Activated naive CD8-positive, alpha-beta T cell treated with anti-CD3 and anti-CD28 coated beads for 36 hours (primary cell): Measurements from ENCODE around the gene IL2RA. TPM values are rescaled to one million over a fixed set of nuclear protein-coding genes. Genes with fewer than 3 reads are reported as not detected.

Experiments used
- DNase-seq: peaks from one replicate; pipeline ENCODE4 v3.0.0; 2021
- H3K27ac Mint-ChIP-seq: one replicate; pipeline ENCODE4 v1.8.0; 2022; ENCODE audit warnings: mild to moderate bottlenecking, moderate library complexity, mixed read lengths
- H3K27me3 Mint-ChIP-seq: one replicate; pipeline ENCODE4 v1.8.0; 2022; ENCODE audit warnings: mild to moderate bottlenecking, mixed read lengths
- H3K36me3 Mint-ChIP-seq: one replicate; pipeline ENCODE4 v1.8.0; 2021; ENCODE audit warnings: mild to moderate bottlenecking, mixed read lengths
- H3K4me1 Mint-ChIP-seq: one replicate; pipeline ENCODE4 v1.8.0; 2021; ENCODE audit warnings: mixed read lengths
- H3K4me3 Mint-ChIP-seq: one replicate; pipeline ENCODE4 v1.8.0; 2022; ENCODE audit warnings: mild to moderate bottlenecking, moderate library complexity, mixed read lengths
- H3K9me3 Mint-ChIP-seq: one replicate; pipeline ENCODE4 v1.8.0; 2022; ENCODE audit warnings: mixed read lengths
- total RNA-seq, 2 experiments: library from RNA; stranded (reverse); gene quantifications; one replicate each; pipeline ENCODE4 v1.2.3, GENCODE V29; 2021

Gene IL2RA
- total RNA-seq, 2 experiments from 2014 or later = 680 to 698 TPM

DNA sequence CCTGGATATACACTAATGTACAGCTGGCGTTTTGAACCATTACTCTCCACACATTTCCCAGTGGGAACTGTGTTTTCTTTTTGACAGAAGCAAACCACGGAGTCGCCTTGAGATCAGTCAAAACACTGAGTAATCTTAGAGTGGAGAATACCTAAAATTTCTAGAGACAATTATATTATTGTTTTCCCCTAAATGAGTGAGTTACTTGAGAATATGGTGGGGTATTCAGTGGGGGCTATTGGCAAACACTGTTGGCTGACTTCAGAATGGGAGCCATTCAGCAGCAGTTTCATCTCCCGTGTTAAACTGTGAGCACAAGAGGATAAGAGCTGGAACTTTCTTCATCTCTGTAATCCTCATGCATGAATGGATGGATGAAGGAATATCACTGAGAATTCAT, 6.2 kb downstream of the IL2RA start:
- Mint-ChIP-seq H3K4me3 (peak overlapping the region; percentile 91), H3K4me1 (peaks cover 73% of the 10 kb centered on the region), H3K9me3 (no peaks in the 10 kb centered on the region), H3K36me3 (peaks cover 87% of the 10 kb centered on the region), H3K27ac (peak overlapping the region; percentile 95), H3K27me3 (peaks cover 6% of the 10 kb centered on the region)
- DNase-seq = no peak

- Mint-ChIP-seq H3K36me3 (peaks cover 87% of the 10 kb centered on the region), H3K27me3 (peaks cover 7% of the 10 kb centered on the region), H3K4me1 (peaks cover 81% of the 10 kb centered on the region), H3K4me3 (peak overlapping the region; percentile 85), H3K9me3 (no peaks in the 10 kb centered on the region), H3K27ac (peak overlapping the region; percentile 99)
- no peak for DNase-seq
These were observed 7.3 kb downstream of the IL2RA start for GRCh38 chr10:6054884-6055283.

GRCh38 chr10:6053816-6054631, 8.1 kb downstream of the IL2RA start:
- Mint-ChIP-seq H3K4me1 (peaks cover 85% of the 10 kb centered on the region), H3K4me3 (peak overlapping the region; percentile 85), H3K36me3 (peaks cover 87% of the 10 kb centered on the region), H3K27me3 (peaks cover 7% of the 10 kb centered on the region), H3K27ac (peak overlapping the region; percentile 99), H3K9me3 (no peaks in the 10 kb centered on the region)
- no peak for DNase-seq

GRCh38 chr10:6053303-6053702, 8.9 kb downstream of the IL2RA start:
- Mint-ChIP-seq H3K27ac (peak overlapping the region; percentile 99), H3K36me3 (peaks cover 87% of the 10 kb centered on the region), H3K27me3 (peaks cover 7% of the 10 kb centered on the region), H3K9me3 (no peaks in the 10 kb centered on the region), H3K4me1 (peaks cover 86% of the 10 kb centered on the region), H3K4me3 (peak overlapping the region; percentile 82)
- no peak for DNase-seq

DNA sequence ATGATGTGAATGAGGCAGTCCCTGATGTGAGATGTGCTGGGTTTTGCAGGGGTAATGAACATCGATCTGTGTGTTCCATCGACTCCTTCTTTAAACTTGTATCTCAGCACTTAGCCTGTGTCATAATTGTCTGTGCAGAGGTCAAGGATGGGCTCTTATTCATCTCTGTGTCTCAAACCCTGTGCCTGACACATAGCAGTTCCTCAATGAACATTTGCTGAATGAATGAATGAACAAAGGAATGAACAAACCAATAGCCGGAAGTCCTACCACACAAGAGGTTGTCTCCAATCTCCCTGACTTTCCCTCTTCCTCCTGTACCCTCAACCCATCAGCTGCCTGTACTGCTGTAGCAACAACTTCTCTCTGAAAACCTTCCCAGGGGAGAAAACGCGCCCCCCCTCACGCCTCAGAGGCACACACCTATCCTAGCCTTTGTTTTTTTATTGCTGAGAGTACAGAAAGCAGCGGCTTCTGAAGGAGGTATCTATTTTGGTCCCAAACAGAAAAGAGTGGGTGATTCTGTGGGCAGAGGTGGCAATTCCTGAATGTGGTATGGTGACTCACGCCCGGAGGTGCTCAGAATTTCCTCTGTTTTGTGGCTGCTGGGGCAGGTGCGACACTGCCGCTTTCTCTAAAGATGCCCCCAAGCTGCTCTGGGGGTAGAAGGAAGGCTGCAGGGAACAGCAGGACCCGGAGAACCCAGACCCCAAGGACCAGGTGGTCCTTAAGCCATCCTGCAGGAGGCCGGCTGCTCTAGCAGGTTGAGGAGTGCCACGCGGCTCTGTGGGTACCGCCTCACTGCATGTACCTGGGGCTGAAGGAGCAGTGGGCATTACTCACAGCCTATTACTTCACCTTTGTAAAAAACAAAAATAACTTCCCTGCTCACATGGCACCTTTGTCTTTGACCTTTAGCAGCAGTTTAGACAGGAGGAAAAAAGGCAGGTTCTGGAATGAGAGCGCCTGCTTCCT, 9.6 kb downstream of the IL2RA start:
- peak; percentile 85 for DNase-seq
- H3K36me3 Mint-ChIP-seq = peaks cover 85% of the 10 kb centered on the region
- peak overlapping the region; percentile 82 for H3K4me3 Mint-ChIP-seq
- peaks cover 85% of the 10 kb centered on the region for H3K4me1 Mint-ChIP-seq
- peak overlapping the region; percentile 99 for H3K27ac Mint-ChIP-seq
- peaks cover 7% of the 10 kb centered on the region for H3K27me3 Mint-ChIP-seq
- no peaks in the 10 kb centered on the region for H3K9me3 Mint-ChIP-seq

DNA sequence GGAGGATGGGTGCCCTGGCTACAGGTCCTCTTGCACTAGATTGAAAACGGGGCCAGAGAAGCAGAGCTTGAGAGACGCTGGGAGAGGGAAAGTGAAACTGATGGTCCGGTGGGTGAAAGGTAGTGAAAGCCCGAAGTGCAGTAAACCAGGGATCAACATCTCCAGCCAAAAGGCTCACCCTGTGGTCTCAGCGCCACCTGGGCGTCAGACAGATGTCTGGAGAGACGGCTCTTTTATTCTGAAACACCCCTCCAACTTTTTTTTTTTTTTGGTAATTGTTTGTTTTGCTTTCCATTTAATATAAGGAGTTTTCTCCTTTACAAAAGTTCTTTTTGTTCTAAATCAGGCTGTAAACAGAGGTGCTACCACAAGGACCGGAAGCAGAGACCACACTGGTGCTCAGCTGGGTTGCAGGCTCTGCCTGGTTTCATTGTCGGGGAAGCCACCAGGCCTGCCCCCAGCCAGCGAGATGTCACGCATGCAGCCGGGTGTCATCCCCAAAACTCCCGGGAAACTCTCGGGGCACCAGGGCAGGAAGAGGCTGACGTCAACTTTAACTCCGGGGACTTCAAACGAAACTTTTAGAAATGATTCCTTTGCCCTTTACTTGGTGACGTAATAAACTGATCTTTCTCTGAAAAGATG, 11.2 kb downstream of the IL2RA start:
- Mint-ChIP-seq H3K27ac (peak overlapping the region; percentile 99), H3K27me3 (peaks cover 7% of the 10 kb centered on the region), H3K36me3 (peaks cover 83% of the 10 kb centered on the region), H3K4me3 (peak overlapping the region; percentile 82), H3K9me3 (no peaks in the 10 kb centered on the region), H3K4me1 (peaks cover 85% of the 10 kb centered on the region)
- DNase-seq = peak; percentile 96

- no peaks in the 10 kb centered on the region for H3K9me3 Mint-ChIP-seq
- H3K4me3 Mint-ChIP-seq = peak overlapping the region; percentile 82
- peak overlapping the region; percentile 99 for H3K27ac Mint-ChIP-seq
- peaks cover 88% of the 10 kb centered on the region for H3K36me3 Mint-ChIP-seq
- no peak for DNase-seq
- H3K27me3 Mint-ChIP-seq = peaks cover 7% of the 10 kb centered on the region
- peaks cover 90% of the 10 kb centered on the region for H3K4me1 Mint-ChIP-seq
These were observed 13.2 kb downstream of the IL2RA start for GRCh38 chr10:6049031-6049400.

- H3K27me3 Mint-ChIP-seq = peaks cover 4% of the 10 kb centered on the region
- H3K9me3 Mint-ChIP-seq = no peaks in the 10 kb centered on the region
- peak overlapping the region; percentile 99 for H3K27ac Mint-ChIP-seq
- peak overlapping the region; percentile 82 for H3K4me3 Mint-ChIP-seq
- H3K36me3 Mint-ChIP-seq = peaks cover 88% of the 10 kb centered on the region
- no peak for DNase-seq
- H3K4me1 Mint-ChIP-seq = peaks cover 90% of the 10 kb centered on the region
These were observed 13.7 kb downstream of the IL2RA start for GRCh38 chr10:6048281-6049030.

DNA sequence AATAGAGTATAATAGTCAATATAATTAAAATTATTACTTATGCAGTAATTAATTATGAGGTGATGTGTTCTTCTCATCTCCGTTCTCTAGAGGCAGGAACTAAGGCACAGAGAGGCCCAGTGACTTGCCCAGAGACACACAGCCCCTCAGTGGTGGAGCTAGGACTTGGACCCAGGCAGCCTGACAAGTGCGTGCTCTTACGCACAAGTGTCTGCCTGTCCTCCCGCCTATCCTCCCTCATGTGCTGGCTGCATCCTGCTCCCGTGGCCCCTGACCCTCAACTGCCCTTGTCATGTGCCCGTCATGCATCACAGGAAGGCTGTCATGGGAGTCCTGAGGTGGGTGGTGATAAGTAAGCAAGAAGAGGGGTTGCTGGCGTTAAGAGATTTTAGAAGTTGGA, 14.3 kb downstream of the IL2RA start:
- Mint-ChIP-seq H3K9me3 (no peaks in the 10 kb centered on the region), H3K36me3 (peaks cover 89% of the 10 kb centered on the region), H3K27ac (peak overlapping the region; percentile 99), H3K4me3 (peak overlapping the region; percentile 53), H3K4me1 (peaks cover 89% of the 10 kb centered on the region), H3K27me3 (peaks cover 4% of the 10 kb centered on the region)
- no peak for DNase-seq

DNA sequence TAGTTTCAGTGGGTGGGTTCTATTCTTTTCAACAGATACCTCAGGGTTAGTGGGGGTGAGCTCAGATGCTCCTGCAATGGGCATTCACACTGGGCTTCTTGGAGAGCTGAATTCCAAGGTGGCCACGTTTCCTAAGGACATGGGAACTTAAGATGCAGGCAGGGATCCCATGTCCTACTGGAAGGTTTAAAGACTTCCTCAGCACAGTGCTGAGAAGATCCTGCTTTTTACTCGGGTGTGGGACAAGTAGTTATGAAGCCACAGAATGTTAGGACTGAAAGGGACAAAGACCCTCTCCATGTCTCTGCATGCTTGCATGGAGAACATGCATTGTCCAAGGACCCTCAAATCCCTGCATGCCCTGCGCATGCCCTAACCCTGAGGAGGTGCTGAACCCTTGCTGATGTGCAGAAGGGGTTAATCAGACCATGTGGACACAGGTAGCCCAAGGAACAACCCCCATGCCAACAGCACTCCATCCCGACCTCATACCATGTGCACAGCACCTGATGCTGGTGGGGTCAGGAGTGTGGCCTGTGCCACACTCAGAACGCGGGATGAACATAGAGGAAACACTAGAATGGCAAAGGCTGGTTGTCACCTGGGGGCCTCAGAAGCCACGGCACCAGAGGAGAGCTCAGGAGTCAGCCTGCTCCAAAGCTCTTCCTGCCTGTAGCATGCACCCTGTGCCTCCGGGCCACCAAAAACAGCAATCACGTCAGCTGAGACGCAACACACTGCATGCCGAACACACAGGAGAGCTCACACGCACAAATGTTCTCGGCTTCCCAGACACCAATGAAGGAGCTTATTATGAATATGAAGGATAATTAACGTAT, 15.2 kb downstream of the IL2RA start:
- Mint-ChIP-seq H3K27me3 (peaks cover 4% of the 10 kb centered on the region), H3K9me3 (no peaks in the 10 kb centered on the region), H3K4me3 (peak overlapping the region; percentile 75), H3K4me1 (peaks cover 84% of the 10 kb centered on the region), H3K27ac (peak overlapping the region; percentile 95), H3K36me3 (peaks cover 87% of the 10 kb centered on the region)
- DNase-seq = no peak

DNA sequence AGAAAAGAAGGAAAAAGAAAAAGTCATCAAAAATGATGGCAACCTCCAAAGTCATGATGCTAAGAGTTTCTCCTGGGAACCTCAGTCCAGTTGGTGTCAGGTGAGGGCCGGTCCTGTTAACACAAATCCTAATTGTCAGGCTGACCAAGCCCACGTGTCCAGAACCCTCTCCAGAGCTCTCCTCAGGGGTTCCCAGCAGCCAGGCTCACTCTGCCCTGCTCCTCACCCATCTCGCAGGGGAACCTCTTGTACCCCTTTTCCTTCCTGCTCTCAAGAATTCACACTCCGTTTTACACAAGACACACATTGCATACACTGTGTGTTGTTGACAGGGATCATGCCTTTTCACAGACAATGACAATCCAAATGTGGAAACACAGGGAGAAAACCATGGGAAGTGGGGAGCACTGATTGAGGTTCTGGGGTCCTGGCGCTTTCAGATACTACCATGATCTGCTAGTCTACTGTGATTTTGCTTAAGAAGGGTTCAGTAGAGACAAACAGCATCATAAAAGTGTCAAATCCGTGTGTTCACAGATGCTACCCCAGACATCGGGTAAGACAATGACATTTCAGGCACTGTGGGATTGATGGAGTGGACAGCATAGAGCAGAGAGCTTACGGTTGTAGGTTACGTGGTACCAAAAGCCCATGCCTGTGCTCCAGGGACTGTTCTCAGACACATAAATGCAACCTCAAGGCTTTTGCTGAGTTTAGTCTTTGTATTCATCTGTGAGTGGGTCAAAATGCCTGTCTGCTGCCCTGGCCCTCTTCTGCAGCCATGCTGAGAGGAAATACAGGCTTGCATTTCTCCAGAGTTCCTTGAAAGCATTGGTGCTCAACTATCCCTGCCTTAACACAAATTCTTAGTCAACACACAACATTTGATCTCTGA, 16.0 kb downstream of the IL2RA start:
- Mint-ChIP-seq H3K4me1 (peaks cover 83% of the 10 kb centered on the region), H3K27ac (peak overlapping the region; percentile 95), H3K27me3 (peaks cover 3% of the 10 kb centered on the region), H3K4me3 (peak overlapping the region; percentile 75), H3K9me3 (no peaks in the 10 kb centered on the region), H3K36me3 (peaks cover 89% of the 10 kb centered on the region)
- DNase-seq = no peak

- no peaks in the 10 kb centered on the region for H3K9me3 Mint-ChIP-seq
- H3K27me3 Mint-ChIP-seq = no peaks in the 10 kb centered on the region
- peak overlapping the region; percentile 75 for H3K4me3 Mint-ChIP-seq
- H3K4me1 Mint-ChIP-seq = peaks cover 80% of the 10 kb centered on the region
- H3K27ac Mint-ChIP-seq = peak overlapping the region; percentile 95
- H3K36me3 Mint-ChIP-seq = peaks cover 89% of the 10 kb centered on the region
- DNase-seq = peak; percentile 53
These were observed 16.8 kb downstream of the IL2RA start for GRCh38 chr10:6045314-6045848.
